Activated CD4-positive, CD25-positive, alpha-beta regulatory T cell treated with anti-CD3 and anti-CD28 coated beads, Interleukin-2, amount 50 U/mL, for 16 hours (primary cell): ENCODE results near the gene LILRB2.
"Not testable (repeated sequence)": the region's sequence is repeated elsewhere in the genome, so short reads cannot be mapped to it uniquely, and the experiment has no call there.

ENCODE experiments used
- DNase-seq: peaks from one replicate; pipeline ENCODE4 v3.0.0-alpha.2; 2020; ENCODE audit warnings: low read depth, low spot score

LILRB2 gene

GRCh38 chr19:54242234-54242633 lies 38.7 kb downstream of the LILRB2 start:
- DNase-seq, result not testable (repeated sequence)

GRCh38 chr19:54240372-54241336 lies 40.3 kb downstream of the LILRB2 start:
- not testable (repeated sequence) for DNase-seq

GRCh38 chr19:54239491-54240371 lies 41.2 kb downstream of the LILRB2 start:
- DNase-seq, result not testable (repeated sequence)

GRCh38 chr19:54233941-54234340 lies 47.0 kb downstream of the LILRB2 start:
- no peak for DNase-seq

- peak; percentile 66 for DNase-seq
These were observed 49.6 kb downstream of the LILRB2 start for GRCh38 chr19:54231077-54231931.

- DNase-seq, result no peak
These were observed 50.9 kb downstream of the LILRB2 start for GRCh38 chr19:54230031-54230430.

GRCh38 chr19:54229146-54229545 lies 51.8 kb downstream of the LILRB2 start:
- DNase-seq, result no peak

GRCh38 chr19:54224619-54225018 lies 56.3 kb downstream of the LILRB2 start:
- DNase-seq, result not testable (repeated sequence)

GRCh38 chr19:54223937-54224281 lies 57.0 kb downstream of the LILRB2 start:
- DNase-seq, result not testable (repeated sequence)
